Neural cell (in vitro differentiated cells): ENCODE data around the gene TFB1M. TPM values are rescaled to one million over a fixed set of nuclear protein-coding genes. Genes with fewer than 3 reads are reported as not detected.

Experiments
- H2AFZ ChIP-seq: fragments of 200-600, 300-800 bp; sonication (generic), shearing (Covaris generic); 2 replicates; pipeline ENCODE4 v1.6.0; 2014; ENCODE audit warnings: low read depth, mild to moderate bottlenecking, antibody characterized with exemption, low read length, moderate library complexity
- H3F3A ChIP-seq: fragments of 200-600 bp; shearing (Covaris generic); 2 replicates; pipeline ENCODE4 v1.6.1; 2016; ENCODE audit warnings: mild to moderate bottlenecking, moderate library complexity, mixed read lengths, antibody characterized with exemption, low read length; ENCODE audit not compliant: insufficient read depth, poor library complexity, severe bottlenecking
- H3K27ac ChIP-seq: fragments of 200-600, 300-800 bp; sonication (generic), shearing (Covaris generic); 2 replicates; pipeline ENCODE4 v1.5.1; 2014; ENCODE audit warnings: mild to moderate bottlenecking, low read length, moderate library complexity
- H3K27me3 ChIP-seq: fragments of 300-800, 200-600 bp; sonication (generic), shearing (Covaris generic); 2 replicates; pipeline ENCODE4 v1.6.0; 2014; ENCODE audit warnings: mild to moderate bottlenecking, low read depth, low read length, moderate library complexity; ENCODE audit not compliant: insufficient read depth
- H3K36me3 ChIP-seq: fragments of 300-800, 200-600 bp; sonication (generic), shearing (Covaris generic); 2 replicates; pipeline ENCODE4 v1.5.1; 2014; ENCODE audit warnings: mild to moderate bottlenecking, antibody characterized with exemption, low read length, moderate library complexity; ENCODE audit not compliant: insufficient read depth
- H3K4me2 ChIP-seq: fragments of 300-800, 200-600 bp; sonication (generic), shearing (Covaris generic); 2 replicates; pipeline ENCODE4 v1.6.0; 2014; ENCODE audit warnings: mild to moderate bottlenecking, low read length
- H3K4me3 ChIP-seq: fragments of 300-800, 200-600 bp; sonication (generic), shearing (Covaris generic); 2 replicates; pipeline ENCODE4 v1.5.1; 2014; ENCODE audit warnings: mild to moderate bottlenecking, low read length, moderate library complexity
- H3K79me2 ChIP-seq: fragments of 200-600 bp; shearing (Covaris generic); replicated peaks from 2 replicates; pipeline ENCODE4 v1.6.0; 2014; ENCODE audit warnings: mild to moderate bottlenecking, low read length, moderate library complexity; ENCODE audit not compliant: insufficient read depth
- H3K9ac ChIP-seq: fragments of 300-800, 200-600 bp; sonication (generic), shearing (Covaris generic); 2 replicates; pipeline ENCODE4 v1.6.1; 2016; ENCODE audit warnings: mild to moderate bottlenecking, low read length, mixed read lengths
- H3K9me2 ChIP-seq: fragments of 200-600 bp; shearing (Covaris generic); 2 replicates; pipeline ENCODE4 v1.6.1; 2016; ENCODE audit warnings: mild to moderate bottlenecking, low read length, mixed read lengths; ENCODE audit not compliant: insufficient read depth
- H3K9me3 ChIP-seq: fragments of 200-600, 300-800 bp; sonication (generic), shearing (Covaris generic); 2 replicates; pipeline ENCODE4 v1.6.1; 2016; ENCODE audit warnings: mild to moderate bottlenecking, mixed run types, low read length, moderate library complexity, mixed read lengths
- H4K20me1 ChIP-seq: fragments of 200-600 bp; shearing (Covaris generic); 2 replicates; pipeline ENCODE4 v1.6.1; 2016; ENCODE audit warnings: mild to moderate bottlenecking, mixed run types; ENCODE audit not compliant: insufficient read depth
- CTCF ChIP-seq: fragments of 450-650 bp; IDR thresholded peaks from 2 replicates; pipeline ENCODE4 v1.5.1; 2014; ENCODE audit warnings: antibody characterized with exemption, mild to moderate bottlenecking, moderate library complexity; ENCODE audit not compliant: poor library complexity, severe bottlenecking
- EP300 ChIP-seq: fragments of 450-650 bp; conservative IDR thresholded peaks from 2 replicates; pipeline ENCODE4 v1.6.1; 2014; ENCODE audit warnings: antibody characterized with exemption, mild to moderate bottlenecking, moderate library complexity; ENCODE audit not compliant: poor library complexity, severe bottlenecking
- EZH2 ChIP-seq: fragments of 200-600, 300-800 bp; shearing (Covaris generic), sonication (generic); IDR thresholded peaks from 2 replicates; pipeline ENCODE4 v1.6.1; 2014; ENCODE audit warnings: antibody characterized with exemption, low read length, borderline replicate concordance, mild to moderate bottlenecking; ENCODE audit not compliant: insufficient read depth, poor library complexity, severe bottlenecking
- MXI1 ChIP-seq: fragments of 450-650 bp; conservative IDR thresholded peaks from 2 replicates; pipeline ENCODE4 v1.6.1; 2014; ENCODE audit warnings: antibody characterized with exemption, mild to moderate bottlenecking; ENCODE audit not compliant: poor library complexity, severe bottlenecking
- POLR2AphosphoS5 ChIP-seq: IDR thresholded peaks from 2 replicates; pipeline ENCODE4 v1.6.1; 2012
- RAD21 ChIP-seq: fragments of 450-650 bp; conservative IDR thresholded peaks from 2 replicates; pipeline ENCODE4 v1.6.1; 2014; ENCODE audit warnings: antibody characterized with exemption, mild to moderate bottlenecking, moderate library complexity
- REST ChIP-seq: IDR thresholded peaks from 2 replicates; pipeline ENCODE4 v1.6.1; 2012; ENCODE audit warnings: borderline replicate concordance
- SMC3 ChIP-seq: fragments of 450-650 bp; conservative IDR thresholded peaks from 2 replicates; pipeline ENCODE4 v1.6.1; 2014; ENCODE audit warnings: antibody characterized with exemption, mild to moderate bottlenecking, moderate library complexity; ENCODE audit not compliant: poor library complexity
- TAF1 ChIP-seq: IDR thresholded peaks from 2 replicates; pipeline ENCODE4 v1.6.1; 2012; ENCODE audit warnings: low read depth
- polyA plus RNA-seq: library from polyadenylated mRNA; depleted of rRNA; stranded (reverse); fragments of >200 nt; gene quantifications from 2 replicates; pipeline ENCODE4 v1.2.3, GENCODE V29; 2014

The TFB1M gene
- polyA plus RNA-seq, 1 donor from 2014 or later = 15.5 TPM

- TF ChIP-seq CTCF (no peak), SMC3 (no peak), REST (no peak), EP300 (no peak), RAD21 (no peak), TAF1 (no peak), EZH2 (no peak), POLR2AphosphoS5 (no peak), MXI1 (no peak)
- H3K79me2 ChIP-seq = no peaks in the 10 kb centered on the region
- no peaks in the 10 kb centered on the region for H3F3A ChIP-seq
- no peak overlapping the region for H3K27ac ChIP-seq
- no peak overlapping the region for H2AFZ ChIP-seq
- H3K9me3 ChIP-seq = no peaks in the 10 kb centered on the region
- H3K4me3 ChIP-seq = no peak overlapping the region
- H4K20me1 ChIP-seq = no peaks in the 10 kb centered on the region
- H3K27me3 ChIP-seq = no peaks in the 10 kb centered on the region
- H3K36me3 ChIP-seq = no peaks in the 10 kb centered on the region
- no peaks in the 10 kb centered on the region for H3K9me2 ChIP-seq
- no peak overlapping the region for H3K9ac ChIP-seq
- H3K4me2 ChIP-seq = no peak overlapping the region
These were observed 14.5 kb upstream of the TFB1M start for GRCh38 chr6:155328539-155329459.

- Histone ChIP-seq H3K27ac (no peak overlapping the region), H3K9me3 (no peaks in the 10 kb centered on the region), H4K20me1 (no peaks in the 10 kb centered on the region), H3K27me3 (no peaks in the 10 kb centered on the region), H3K36me3 (no peaks in the 10 kb centered on the region), H3F3A (no peaks in the 10 kb centered on the region), H3K9me2 (no peaks in the 10 kb centered on the region), H3K4me3 (no peak overlapping the region), H3K9ac (no peak overlapping the region), H3K4me2 (no peak overlapping the region), H3K79me2 (no peaks in the 10 kb centered on the region), H2AFZ (no peak overlapping the region)
- no peak for TF ChIP-seq POLR2AphosphoS5
- TF ChIP-seq MXI1 = no peak
- no peak for TF ChIP-seq TAF1
- no peak for TF ChIP-seq EZH2
- no peak for TF ChIP-seq REST
- TF ChIP-seq EP300 = no peak
- no peak for TF ChIP-seq SMC3
- no peak for TF ChIP-seq RAD21
- no peak for TF ChIP-seq CTCF
These were observed 13.8 kb upstream of the TFB1M start for GRCh38 chr6:155328074-155328538.
